MG63 (cell line): ENCODE measurements around the gene MME. TPM values are rescaled to one million over a fixed set of nuclear protein-coding genes. Genes with fewer than 3 reads are reported as not detected.

Source experiments
- DNase-seq: peaks from one replicate; pipeline ENCODE4 v3.0.0-alpha.2; 2020
- H3K27me3 ChIP-seq: fragments of 250-450 bp; sonication (Bioruptor Pico); 2 replicates; pipeline ENCODE4 v1.5.1; 2020; ENCODE audit warnings: mild to moderate bottlenecking, moderate library complexity
- H3K36me3 ChIP-seq: fragments of 250-450 bp; sonication (Bioruptor Pico); 2 replicates; pipeline ENCODE4 v1.5.1; 2020; ENCODE audit warnings: mild to moderate bottlenecking, moderate library complexity
- H3K4me3 ChIP-seq: fragments of 250-450 bp; sonication (Bioruptor Pico); 2 replicates; pipeline ENCODE4 v1.5.1; 2020; ENCODE audit warnings: mild to moderate bottlenecking, moderate library complexity
- H3K9me3 ChIP-seq: fragments of 250-450 bp; sonication (Bioruptor Pico); 2 replicates; pipeline ENCODE4 v1.5.1; 2020; ENCODE audit warnings: mild to moderate bottlenecking, moderate library complexity
- total RNA-seq: library from RNA; depleted of rRNA; stranded (reverse); fragments of >200 nt; shearing (Covaris generic); gene quantifications from 2 replicates; pipeline ENCODE4 v1.2.3, GENCODE V29; 2014; ENCODE audit warnings: low replicate concordance; rRNA removed

Gene MME
- 0.07 and 0.47 TPM in 2 replicates for total RNA-seq

DNA sequence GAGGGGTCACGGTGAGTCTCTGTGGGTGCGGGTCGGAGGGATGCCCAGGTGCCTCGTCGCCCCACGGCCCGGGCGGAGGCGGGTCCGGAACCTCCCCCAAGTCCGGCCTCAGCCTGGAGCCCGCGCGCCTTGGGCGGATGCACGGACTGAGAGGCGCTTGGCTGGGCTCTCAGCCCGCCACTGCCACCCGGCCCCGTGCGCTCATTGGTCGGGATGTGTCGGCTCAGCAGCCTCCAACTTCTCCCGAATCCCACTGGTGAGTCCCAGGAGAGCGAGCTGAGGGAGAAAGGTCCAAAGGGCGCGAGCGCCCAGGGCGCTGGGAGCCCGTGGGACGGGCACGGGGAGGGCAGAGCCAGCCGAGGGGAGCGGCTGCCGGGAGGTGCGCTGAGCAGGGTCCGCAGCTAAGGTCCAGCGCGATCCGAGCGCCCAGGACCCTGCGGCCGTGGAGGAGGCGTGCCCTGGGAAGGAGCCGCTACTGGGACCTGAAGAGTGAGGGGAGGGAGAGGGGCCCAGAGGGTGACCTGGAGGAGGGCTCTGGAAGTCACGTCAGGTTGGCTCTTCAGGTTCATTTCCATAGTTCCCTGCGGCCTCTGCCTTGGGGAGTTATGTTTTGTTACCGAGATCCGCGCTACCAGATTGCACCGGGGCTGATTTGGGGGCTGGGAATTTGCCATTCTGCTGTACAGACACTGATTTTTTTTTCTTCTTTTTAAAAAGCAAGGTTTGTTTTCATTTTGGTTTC, at the start of gene MME:
MME (plus strand) TSS at position 574 of the 742 bp plus-strand sequence. CDS start 3,849 bp downstream, outside the sequence.
- Histone ChIP-seq H3K36me3 (no peaks in the 10 kb centered on the region), H3K27me3 (peaks cover 35% of the 10 kb centered on the region), H3K4me3 (peak within 1 kb of the TSS; percentile 50), H3K9me3 (peaks cover 8% of the 10 kb centered on the region; the same call in 1 of the 2 replicates)
- peak; percentile 49 for DNase-seq

- Histone ChIP-seq H3K4me3 (no peak overlapping the region), H3K9me3 (peaks cover 5% of the 10 kb centered on the region), H3K36me3 (no peaks in the 10 kb centered on the region), H3K27me3 (no peaks in the 10 kb centered on the region)
- no peak for DNase-seq
Observed at GRCh38 chr3:155031186-155031585, 48.9 kb upstream of the MME start.

GRCh38 chr3:155032918-155033317, 47.2 kb upstream of the MME start:
- no peak for DNase-seq
- no peaks in the 10 kb centered on the region for H3K27me3 ChIP-seq
- H3K4me3 ChIP-seq, result no peak overlapping the region
- peaks cover 5% of the 10 kb centered on the region for H3K9me3 ChIP-seq
- H3K36me3 ChIP-seq, result no peaks in the 10 kb centered on the region

DNA sequence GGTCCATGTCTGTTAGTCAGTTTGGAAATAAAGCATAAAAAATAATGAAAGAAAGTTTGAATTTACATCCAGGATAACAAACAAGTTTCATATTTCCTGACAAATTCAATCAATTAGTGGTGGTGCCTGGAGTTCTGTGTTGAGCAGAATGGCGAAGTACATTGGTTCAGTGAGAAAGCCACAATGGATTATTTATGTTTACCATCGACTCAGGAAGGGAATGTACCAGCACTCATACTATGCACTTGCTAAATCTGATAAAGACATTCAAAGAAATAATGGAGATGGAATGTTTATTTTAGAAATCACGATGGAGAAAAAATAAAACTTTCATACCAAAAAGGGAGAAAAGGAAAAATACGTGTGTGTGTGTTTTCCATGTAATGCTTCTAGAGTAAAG, 45.3 kb upstream of the MME start:
- Histone ChIP-seq H3K36me3 (no peaks in the 10 kb centered on the region), H3K9me3 (no peaks in the 10 kb centered on the region), H3K27me3 (no peaks in the 10 kb centered on the region), H3K4me3 (no peak overlapping the region)
- no peak for DNase-seq

DNA sequence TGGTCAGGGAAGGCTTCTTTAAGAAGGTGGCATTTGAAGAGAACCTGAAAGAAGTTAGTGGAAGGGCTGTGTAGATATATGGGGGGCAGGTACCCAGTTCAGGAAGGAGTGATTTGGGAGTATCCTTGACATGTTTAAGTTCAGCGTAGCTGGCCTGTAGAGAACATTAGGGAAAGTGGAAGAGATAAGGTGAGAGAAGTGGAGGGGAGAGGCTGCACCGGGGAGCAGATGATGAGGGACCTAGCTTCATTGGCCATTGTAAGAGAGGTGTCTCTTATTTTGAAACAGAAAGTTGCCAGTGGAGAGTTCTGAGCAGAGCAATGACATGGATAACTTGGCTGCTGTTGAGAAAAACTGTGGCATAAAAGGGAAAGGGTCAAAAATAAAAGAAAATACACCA, 44.6 kb upstream of the MME start:
- H3K36me3 ChIP-seq, result no peaks in the 10 kb centered on the region
- no peak for DNase-seq
- H3K4me3 ChIP-seq, result no peak overlapping the region
- H3K27me3 ChIP-seq, result no peaks in the 10 kb centered on the region
- H3K9me3 ChIP-seq, result no peaks in the 10 kb centered on the region

DNA sequence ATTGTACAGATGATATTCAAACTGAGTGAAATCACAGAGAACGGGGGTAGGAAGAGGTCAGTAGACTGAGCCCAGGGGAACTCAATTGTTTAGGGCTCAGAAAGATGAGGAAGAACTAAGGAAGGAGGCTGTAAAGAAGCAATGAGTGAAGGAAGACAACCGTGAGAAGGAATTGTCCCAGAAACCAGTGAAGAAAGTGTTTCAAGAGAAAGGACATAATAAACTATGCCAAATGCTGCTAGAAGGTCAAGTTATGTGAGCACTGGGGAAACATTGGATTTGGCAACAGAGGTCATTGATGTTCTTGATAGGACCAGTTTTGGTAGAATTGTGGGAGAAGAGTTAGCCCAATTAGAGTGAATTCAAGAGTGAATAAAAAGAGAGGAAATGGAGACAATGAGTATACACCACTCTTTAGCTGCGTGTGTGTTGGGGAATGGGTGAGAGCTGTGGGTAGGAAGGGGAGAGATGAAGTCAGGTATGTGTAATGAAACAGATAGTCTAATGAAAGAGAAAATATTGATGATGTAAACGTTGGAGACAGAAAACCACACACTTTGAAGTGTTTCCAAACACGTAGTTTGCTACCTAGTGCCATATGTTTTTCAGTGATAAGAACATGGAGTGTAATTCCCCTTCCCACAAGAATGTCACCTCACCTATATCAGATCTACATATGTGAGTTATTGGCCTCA, 42.5 kb upstream of the MME start:
- Histone ChIP-seq H3K4me3 (no peak overlapping the region), H3K9me3 (no peaks in the 10 kb centered on the region), H3K36me3 (no peaks in the 10 kb centered on the region), H3K27me3 (no peaks in the 10 kb centered on the region)
- no peak for DNase-seq

- no peaks in the 10 kb centered on the region for H3K9me3 ChIP-seq
- H3K36me3 ChIP-seq, result no peaks in the 10 kb centered on the region
- H3K27me3 ChIP-seq, result no peaks in the 10 kb centered on the region
- no peak for DNase-seq
- H3K4me3 ChIP-seq, result no peak overlapping the region
Observed at GRCh38 chr3:155038203-155038554, 41.9 kb upstream of the MME start.

DNA sequence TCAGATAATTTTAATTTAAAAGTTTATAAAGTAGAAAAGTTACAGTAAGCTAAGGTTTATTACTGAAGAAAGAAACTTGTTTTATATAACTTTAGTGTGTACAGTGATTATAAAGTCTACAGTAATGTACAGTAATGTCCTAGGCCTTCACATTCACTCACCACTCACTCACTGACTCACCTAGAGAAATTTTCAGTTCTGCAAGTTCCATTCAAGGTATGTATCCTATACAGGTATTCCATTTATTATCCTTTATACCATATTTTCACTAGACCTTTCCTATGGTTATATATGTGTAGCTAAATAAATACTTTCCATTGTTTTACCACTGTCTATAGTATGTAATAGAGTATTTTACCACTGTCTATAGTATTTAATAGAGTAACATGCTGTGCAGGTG, 33.2 kb upstream of the MME start:
- Histone ChIP-seq H3K36me3 (no peaks in the 10 kb centered on the region), H3K4me3 (no peak overlapping the region), H3K27me3 (no peaks in the 10 kb centered on the region; the same call in 1 of the 2 replicates), H3K9me3 (peaks cover 2% of the 10 kb centered on the region; the same call in 1 of the 2 replicates)
- no peak for DNase-seq

DNA sequence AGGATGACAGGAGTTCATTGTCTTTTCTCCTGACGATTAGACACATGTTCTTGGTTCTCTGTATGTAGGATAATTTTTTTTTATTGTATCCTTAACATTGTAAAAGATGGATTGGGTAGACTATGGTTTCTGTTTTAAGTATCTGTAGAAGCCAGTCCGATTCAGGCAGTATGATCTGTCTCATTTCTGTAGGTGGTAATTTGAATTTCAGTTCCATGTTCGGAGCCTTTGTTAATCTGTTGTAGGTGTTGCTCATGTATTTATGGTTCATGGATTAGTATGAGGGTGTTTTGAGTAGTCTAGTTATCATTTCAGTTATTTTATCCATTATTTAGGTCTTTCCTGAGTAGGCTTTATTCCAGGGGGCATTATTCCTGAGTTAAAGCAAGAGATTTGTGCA, 32.4 kb upstream of the MME start:
- DNase-seq, result no peak
- Histone ChIP-seq H3K9me3 (peaks cover 4% of the 10 kb centered on the region; the same call in 1 of the 2 replicates), H3K4me3 (no peak overlapping the region), H3K27me3 (no peaks in the 10 kb centered on the region; the same call in 1 of the 2 replicates), H3K36me3 (no peaks in the 10 kb centered on the region)

DNA sequence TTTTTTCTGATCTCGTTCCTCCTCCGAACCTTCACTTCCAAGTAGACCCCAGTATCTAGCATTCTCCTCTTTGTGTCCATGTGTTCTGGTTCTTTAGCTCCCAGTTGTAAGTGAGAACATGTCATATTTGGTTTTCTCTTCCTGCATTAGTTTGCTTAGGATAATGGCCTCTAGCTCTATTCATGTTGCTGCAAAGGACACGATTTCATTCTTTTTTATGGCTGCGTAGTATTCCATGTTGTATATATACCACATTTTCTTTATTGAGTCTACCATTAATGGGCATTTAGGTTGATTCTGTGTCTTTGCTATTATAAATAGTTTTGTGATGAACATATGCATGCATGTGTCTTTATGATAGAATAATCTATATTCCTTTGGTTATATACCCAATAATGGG, 30.2 kb upstream of the MME start:
- H3K27me3 ChIP-seq, result no peaks in the 10 kb centered on the region; the same call in 1 of the 2 replicates
- peaks cover 4% of the 10 kb centered on the region; the same call in 1 of the 2 replicates for H3K9me3 ChIP-seq
- H3K4me3 ChIP-seq, result no peak overlapping the region
- DNase-seq, result no peak
- no peaks in the 10 kb centered on the region for H3K36me3 ChIP-seq

DNA sequence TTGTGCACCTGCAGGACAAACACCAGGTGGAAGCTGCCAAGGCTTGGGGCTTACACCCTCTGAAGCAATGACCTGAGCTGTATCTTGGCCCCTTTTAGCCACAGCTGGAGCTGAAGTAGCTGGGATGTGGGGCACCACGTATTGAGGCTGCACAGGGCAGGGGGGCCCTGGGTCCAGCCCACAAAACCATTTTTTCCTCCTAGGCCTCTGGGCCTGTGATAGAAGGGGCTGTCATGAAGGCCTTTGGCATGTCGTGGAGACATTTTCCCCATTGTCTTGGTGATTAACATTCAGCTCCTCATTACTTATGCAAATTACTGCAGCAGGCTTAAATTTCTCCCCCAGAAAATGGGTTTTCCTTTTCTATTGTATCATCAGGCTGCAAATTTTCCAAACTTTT, 27.6 kb upstream of the MME start:
- Histone ChIP-seq H3K9me3 (peaks cover 4% of the 10 kb centered on the region; the same call in 1 of the 2 replicates), H3K4me3 (no peak overlapping the region), H3K36me3 (no peaks in the 10 kb centered on the region), H3K27me3 (no peaks in the 10 kb centered on the region; the same call in 1 of the 2 replicates)
- no peak for DNase-seq

GRCh38 chr3:155053756-155054155, 26.4 kb upstream of the MME start:
- Histone ChIP-seq H3K4me3 (no peak overlapping the region), H3K27me3 (no peaks in the 10 kb centered on the region; the same call in 1 of the 2 replicates), H3K9me3 (peaks cover 4% of the 10 kb centered on the region; the same call in 1 of the 2 replicates), H3K36me3 (no peaks in the 10 kb centered on the region)
- no peak for DNase-seq

DNA sequence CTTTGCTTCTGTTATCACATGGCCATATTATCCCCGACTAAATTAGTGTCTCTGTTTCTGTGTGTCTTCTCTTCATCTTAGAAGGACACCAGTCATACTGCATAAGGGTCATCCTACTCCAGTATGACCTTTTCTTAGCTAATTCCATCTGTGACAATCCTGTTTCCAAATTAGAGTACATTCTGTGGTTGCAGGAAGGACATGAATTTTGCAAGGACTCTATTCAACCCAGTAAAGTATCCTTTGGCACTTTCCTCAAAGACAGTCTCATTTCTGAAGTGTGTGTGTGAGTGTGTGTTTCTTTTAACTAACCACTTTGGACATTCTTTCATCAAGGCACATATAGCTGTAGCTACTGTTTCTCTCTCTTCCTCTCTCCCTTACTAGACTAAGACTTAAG, 15.2 kb upstream of the MME start:
- no peak for DNase-seq
- H3K27me3 ChIP-seq, result no peaks in the 10 kb centered on the region
- no peaks in the 10 kb centered on the region for H3K9me3 ChIP-seq
- no peak overlapping the region for H3K4me3 ChIP-seq
- H3K36me3 ChIP-seq, result no peaks in the 10 kb centered on the region

DNA sequence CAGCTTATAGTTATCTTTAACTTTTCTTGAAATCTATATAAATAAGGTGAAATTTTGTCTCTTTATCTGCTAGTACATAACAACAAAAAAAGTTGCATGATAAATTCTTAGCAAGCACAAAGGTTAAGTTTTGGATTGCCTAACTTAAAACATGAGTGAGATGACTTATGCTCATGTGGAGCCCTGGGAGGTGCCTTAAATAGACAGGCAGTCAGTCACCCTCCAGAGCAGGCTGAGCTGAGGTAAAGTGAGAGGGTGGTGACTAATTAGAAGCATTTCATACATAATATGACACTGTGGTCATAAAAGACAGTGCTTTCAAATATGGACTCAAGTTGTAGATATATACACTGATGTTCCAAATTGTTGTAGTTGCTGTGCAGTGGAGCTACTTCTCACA, 14.6 kb upstream of the MME start:
- no peaks in the 10 kb centered on the region for H3K27me3 ChIP-seq
- H3K4me3 ChIP-seq, result no peak overlapping the region
- no peaks in the 10 kb centered on the region for H3K36me3 ChIP-seq
- H3K9me3 ChIP-seq, result no peaks in the 10 kb centered on the region
- DNase-seq, result peak; percentile 46

DNA sequence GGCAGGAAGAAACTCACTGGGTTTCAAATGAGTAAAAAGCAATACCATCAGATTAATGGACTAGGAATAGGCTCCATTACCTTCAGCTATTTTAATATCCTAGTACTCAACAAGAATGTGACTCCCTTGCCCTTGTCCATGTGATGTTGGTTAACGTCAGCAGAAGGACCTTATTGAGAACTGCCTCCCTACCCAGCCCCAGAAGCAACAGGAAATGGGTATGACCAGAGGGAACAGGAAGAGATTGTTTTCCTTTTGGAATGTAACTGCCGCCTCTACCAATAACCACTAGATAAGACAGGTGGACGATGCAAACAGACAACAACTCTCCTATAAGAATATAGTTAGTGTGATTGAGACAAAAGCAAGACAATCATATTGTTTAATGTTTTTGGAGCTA, 10.4 kb upstream of the MME start:
- Histone ChIP-seq H3K36me3 (no peaks in the 10 kb centered on the region), H3K9me3 (peaks cover 3% of the 10 kb centered on the region), H3K27me3 (no peaks in the 10 kb centered on the region), H3K4me3 (no peak overlapping the region)
- no peak for DNase-seq

DNA sequence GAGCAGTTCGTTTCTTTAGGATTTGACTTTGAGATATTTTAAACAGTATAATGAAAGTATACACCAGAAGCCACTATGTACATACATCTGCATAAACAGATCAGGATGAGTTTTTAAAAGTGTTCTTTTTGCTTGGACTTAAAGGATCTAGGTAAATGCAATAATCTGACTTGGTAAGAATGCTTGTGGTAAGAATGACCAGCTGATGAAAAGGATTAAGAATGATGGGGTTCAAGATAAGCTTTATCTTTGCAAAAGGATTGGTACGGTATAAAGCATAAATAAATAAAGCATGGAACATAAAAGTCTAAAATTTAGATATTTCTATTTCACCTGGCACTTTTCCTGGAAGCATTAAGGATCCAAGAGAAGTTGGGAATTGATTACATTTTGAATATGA, 9.8 kb upstream of the MME start:
- Histone ChIP-seq H3K36me3 (no peaks in the 10 kb centered on the region), H3K4me3 (no peak overlapping the region), H3K9me3 (peaks cover 8% of the 10 kb centered on the region), H3K27me3 (no peaks in the 10 kb centered on the region)
- no peak for DNase-seq

DNA sequence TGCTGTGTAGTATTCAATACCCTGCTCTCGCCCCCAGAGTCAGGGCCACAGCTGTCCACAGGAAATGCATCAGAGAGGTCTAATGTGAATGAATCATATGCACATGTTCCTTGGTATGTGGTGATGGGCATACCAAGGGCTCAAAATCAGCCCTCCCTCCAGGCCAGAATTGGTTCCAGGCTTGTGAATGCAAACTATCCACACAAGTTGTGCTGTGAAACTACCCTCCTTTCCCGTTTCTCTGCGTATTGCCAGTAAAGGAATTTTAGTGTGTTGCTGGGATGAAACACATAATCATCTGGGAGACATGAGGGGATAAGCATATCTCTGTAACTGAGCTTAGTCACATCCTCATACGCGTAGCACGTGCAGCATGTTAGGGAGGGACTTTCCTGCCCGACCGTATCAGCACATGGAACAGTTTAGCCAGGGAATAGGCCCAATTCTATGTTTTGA, 9.2 kb upstream of the MME start:
- peak; percentile 68 for DNase-seq
- Histone ChIP-seq H3K27me3 (no peaks in the 10 kb centered on the region), H3K9me3 (peaks cover 11% of the 10 kb centered on the region), H3K36me3 (no peaks in the 10 kb centered on the region), H3K4me3 (no peak overlapping the region)

DNA sequence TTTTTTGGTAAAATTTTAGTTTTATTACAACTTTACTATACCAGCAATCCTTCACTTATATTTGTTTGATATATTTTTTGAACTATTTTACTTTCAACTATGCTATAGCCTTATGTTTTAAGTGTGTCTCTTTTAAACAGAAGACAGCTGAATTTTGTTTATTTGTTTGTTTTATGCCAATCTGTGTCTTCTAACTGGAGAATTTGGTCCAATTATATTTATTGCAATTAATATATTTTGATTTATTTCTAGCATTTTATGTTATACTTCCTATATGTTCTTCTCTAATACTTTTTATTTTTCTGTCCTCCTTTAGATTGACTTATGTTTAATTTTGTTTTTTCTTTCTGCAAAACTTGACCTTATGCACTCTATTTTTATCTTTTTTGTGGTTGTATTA, 4.9 kb upstream of the MME start:
- Histone ChIP-seq H3K27me3 (peaks cover 13% of the 10 kb centered on the region), H3K36me3 (no peaks in the 10 kb centered on the region)
- DNase-seq, result no peak

More for the DNA sequence above, 4.9 kb upstream of the MME start:
- H3K4me3 ChIP-seq, result no peak overlapping the region
- peaks cover 12% of the 10 kb centered on the region for H3K9me3 ChIP-seq
